ENCODE measurements around the gene ATXN1.

GRCh38 chr6:16648003-16648402, 113.3 kb downstream of the ATXN1 start:
- TF ChIP-seq POLR2A (IDR thresholded peaks at IDR 0.05; ENCODE audit: low read length) (no peak), GATA1 (IDR thresholded peaks at IDR 0.05; ENCODE audit: low read depth, low read length) (no peak)
